HEK293 (cell line): ENCODE results near the gene PHACTR3.

Source experiments
- SETDB1 ChIP-seq: IDR thresholded peaks from one replicate; pipeline ENCODE4 v1.6.1; 2017; ENCODE audit warnings: mild to moderate bottlenecking, low read length, moderate library complexity, mixed read lengths; ENCODE audit not compliant: insufficient read length
- SP2 ChIP-seq: fragments of 450-650 bp; formaldehyde crosslinking; IDR thresholded peaks from 2 replicates; pipeline ENCODE4 v1.5.1; 2016; ENCODE audit warnings: missing biosample characterization, missing genetic modification characterization
- ZEB2 ChIP-seq: fragments of 450-650 bp; formaldehyde crosslinking; IDR thresholded peaks from 2 replicates; pipeline ENCODE4 v1.5.1; 2016; ENCODE audit warnings: missing biosample characterization, missing genetic modification characterization
- ZFP69B ChIP-seq: fragments of 450-650 bp; formaldehyde crosslinking; IDR thresholded peaks from 2 replicates; pipeline ENCODE4 v1.5.1; 2016; ENCODE audit warnings: missing biosample characterization, missing genetic modification characterization
- ZNF416 ChIP-seq: fragments of 450-650 bp; formaldehyde crosslinking; IDR thresholded peaks from 2 replicates; pipeline ENCODE4 v1.5.1; 2016; ENCODE audit warnings: missing biosample characterization, missing genetic modification characterization
- ZNF433 ChIP-seq: fragments of 450-650 bp; formaldehyde crosslinking; IDR thresholded peaks from 2 replicates; pipeline ENCODE4 v1.5.1; 2016; ENCODE audit warnings: missing biosample characterization, missing genetic modification characterization, low read depth
- ZNF76 ChIP-seq: fragments of 450-650 bp; formaldehyde crosslinking; IDR thresholded peaks from 2 replicates; pipeline ENCODE4; 2016; ENCODE audit warnings: low read depth, missing biosample characterization, missing genetic modification characterization, borderline replicate concordance
- ZNF792 ChIP-seq: fragments of 450-650 bp; formaldehyde crosslinking; IDR thresholded peaks from 2 replicates; pipeline ENCODE4 v1.5.1; 2016; ENCODE audit warnings: missing biosample characterization, missing genetic modification characterization
- ZSCAN16 ChIP-seq: fragments of 450-650 bp; formaldehyde crosslinking; IDR thresholded peaks from 2 replicates; pipeline ENCODE4 v1.5.1; 2016; ENCODE audit warnings: missing biosample characterization, missing genetic modification characterization
- TF ChIP-seq, protein P1 (sequence below): fragments of 450-650 bp; formaldehyde crosslinking; IDR thresholded peaks from 2 replicates; pipeline ENCODE4 v1.5.1; 2016; ENCODE audit warnings: missing biosample characterization, missing genetic modification characterization

DNA sequence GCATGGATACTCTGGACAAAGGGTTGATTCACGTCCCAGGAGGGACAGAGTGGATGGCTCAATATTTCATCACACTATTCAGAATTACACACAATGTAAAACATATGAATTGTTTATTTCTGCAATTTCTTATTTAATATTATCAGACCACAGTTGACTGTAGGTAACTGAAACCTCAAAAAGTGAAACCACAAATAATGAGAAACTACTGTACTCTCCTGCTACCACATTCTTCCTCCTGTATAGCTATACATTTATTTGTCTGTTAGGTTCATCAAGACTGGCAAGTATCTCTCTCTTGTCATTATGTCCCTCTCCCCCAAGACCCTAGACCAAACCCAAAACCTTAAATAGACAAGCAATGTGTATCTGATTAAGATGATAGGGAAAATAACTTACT is 269.1 kb downstream of the PHACTR3 start:
- no peak for TF ChIP-seq ZSCAN16
- no peak for TF ChIP-seq ZNF792 (tag by site-specific recombination)
- TF ChIP-seq, protein P1, sequence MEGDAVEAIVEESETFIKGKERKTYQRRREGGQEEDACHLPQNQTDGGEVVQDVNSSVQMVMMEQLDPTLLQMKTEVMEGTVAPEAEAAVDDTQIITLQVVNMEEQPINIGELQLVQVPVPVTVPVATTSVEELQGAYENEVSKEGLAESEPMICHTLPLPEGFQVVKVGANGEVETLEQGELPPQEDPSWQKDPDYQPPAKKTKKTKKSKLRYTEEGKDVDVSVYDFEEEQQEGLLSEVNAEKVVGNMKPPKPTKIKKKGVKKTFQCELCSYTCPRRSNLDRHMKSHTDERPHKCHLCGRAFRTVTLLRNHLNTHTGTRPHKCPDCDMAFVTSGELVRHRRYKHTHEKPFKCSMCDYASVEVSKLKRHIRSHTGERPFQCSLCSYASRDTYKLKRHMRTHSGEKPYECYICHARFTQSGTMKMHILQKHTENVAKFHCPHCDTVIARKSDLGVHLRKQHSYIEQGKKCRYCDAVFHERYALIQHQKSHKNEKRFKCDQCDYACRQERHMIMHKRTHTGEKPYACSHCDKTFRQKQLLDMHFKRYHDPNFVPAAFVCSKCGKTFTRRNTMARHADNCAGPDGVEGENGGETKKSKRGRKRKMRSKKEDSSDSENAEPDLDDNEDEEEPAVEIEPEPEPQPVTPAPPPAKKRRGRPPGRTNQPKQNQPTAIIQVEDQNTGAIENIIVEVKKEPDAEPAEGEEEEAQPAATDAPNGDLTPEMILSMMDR (tag by site-specific recombination), result no peak
- no peak for TF ChIP-seq ZNF433 (tag by site-specific recombination)
- no peak for TF ChIP-seq ZFP69B (tag by site-specific recombination)
- TF ChIP-seq ZEB2 (tag by site-specific recombination), result no peak
- TF ChIP-seq ZNF76, result no peak
- no peak for TF ChIP-seq SP2
- TF ChIP-seq SETDB1, result no peak
- TF ChIP-seq ZNF416, result no peak
